Thymus (tissue), 11 donors: ENCODE measurements around the gene VDR. TPM values are rescaled to one million over a fixed set of nuclear protein-coding genes. Genes with fewer than 3 reads are reported as not detected.
A peak's percentile ranks its signal among the peaks of the same experiment; 100 is the strongest.

Experiments used
- DNase-seq, 9 donors: peaks; one replicate each; pipeline ENCODE4 v3.0.0-alpha.2; 2013; ENCODE audit warnings: low spot score in 9 of 9, low read depth in 6 of 9, missing footprints in 1 of 9
- H3K27ac ChIP-seq, 2 donors: one replicate each; pipeline ENCODE4 v1.5.1; 2013; ENCODE audit warnings: control low read depth in 1 of 2, low read depth in 1 of 2, low read length in 1 of 2, mild to moderate bottlenecking in 1 of 2, moderate library complexity in 1 of 2
- H3K27me3 ChIP-seq, 2 donors: one replicate each; pipeline ENCODE4 v1.5.1; 2013; ENCODE audit warnings: low read length in 1 of 2; ENCODE audit not compliant: control insufficient read depth in 2 of 2, insufficient read depth in 1 of 2
- H3K36me3 ChIP-seq, 2 donors: one replicate each; pipeline ENCODE4 v1.5.1; 2013; ENCODE audit warnings: low read length in 1 of 2, mild to moderate bottlenecking in 1 of 2, moderate library complexity in 1 of 2; ENCODE audit not compliant: control insufficient read depth in 2 of 2, insufficient read depth in 2 of 2
- H3K4me1 ChIP-seq, 2 donors: one replicate each; pipeline ENCODE4 v1.5.1; 2013; ENCODE audit warnings: low read length in 2 of 2; ENCODE audit not compliant: control insufficient read depth in 2 of 2, insufficient read depth in 2 of 2
- H3K4me3 ChIP-seq, 2 donors: one replicate each; pipeline ENCODE4 v1.5.1; 2013; ENCODE audit warnings: low read length in 2 of 2, control low read depth in 1 of 2, mild to moderate bottlenecking in 1 of 2
- H3K9me3 ChIP-seq, 2 donors: one replicate each; pipeline ENCODE4 v1.5.1; 2013; ENCODE audit warnings: low read length in 1 of 2, mild to moderate bottlenecking in 1 of 2; ENCODE audit not compliant: control insufficient read depth in 2 of 2, insufficient read depth in 1 of 2
- WGBS: extraction: QIAGEN DNeasy Blood & Tissue Kit; methylation state at CpG from one replicate; pipeline ENCODE4 v1.1.7; 2013; 5-methylcytosine and 5-hydroxymethylcytosine counted together
- polyA plus RNA-seq: library from polyadenylated mRNA; stranded (reverse); fragments of 200-250 nt; gene quantifications from one replicate; pipeline ENCODE4 v1.2.3, GENCODE V29; 2013
- total RNA-seq: library from RNA; stranded (reverse); fragments of 120-200 nt; gene quantifications from one replicate; pipeline ENCODE4 v1.2.4, GENCODE V29; 2013
- donor health status: healthy.

The VDR gene
- total and polyA plus RNA-seq, 2 donors: 1.5 to 3.8 TPM

- WGBS: 44% methylated on average over 17 of the region's 17 CpGs
- H3K4me1 ChIP-seq: peaks cover 54 to 62% of the 10 kb centered on the region in 2 donors
- H3K4me3 ChIP-seq: no peak overlapping the region
- no peaks in the 10 kb centered on the region for H3K9me3 ChIP-seq
- H3K27me3 ChIP-seq: no peaks in the 10 kb centered on the region
- DNase-seq: peak in 3 of 9 donors; percentile 46 to 69 (median 61)
- peaks cover 96 to 99% of the 10 kb centered on the region in 2 donors for H3K36me3 ChIP-seq
- peak overlapping the region; percentile 53 to 79 for H3K27ac ChIP-seq
Observed at GRCh38 chr12:47798382-47798948, 106.3 kb downstream of the VDR start.

- Histone ChIP-seq H3K27me3 (no peaks in the 10 kb centered on the region), H3K4me1 (peaks cover 44 to 52% of the 10 kb centered on the region in 2 donors), H3K4me3 (no peak overlapping the region), H3K36me3 (peaks cover 94 to 99% of the 10 kb centered on the region in 2 donors), H3K9me3 (no peaks in the 10 kb centered on the region), H3K27ac (peak overlapping the region; percentile 25 to 79)
- WGBS: 82% methylated on average over 10 of the region's 10 CpGs
- DNase-seq: peak in 3 of 9 donors; percentile 51 to 69 (median 52)
Observed at GRCh38 chr12:47797441-47797840, 107.4 kb downstream of the VDR start.

- Histone ChIP-seq H3K27ac (no peak overlapping the region), H3K9me3 (no peaks in the 10 kb centered on the region), H3K4me3 (no peak overlapping the region), H3K27me3 (no peaks in the 10 kb centered on the region), H3K4me1 (peaks cover 31 to 37% of the 10 kb centered on the region in 2 donors), H3K36me3 (peaks cover 95 to 99% of the 10 kb centered on the region in 2 donors)
- DNase-seq: no peak
- 98% methylated on average over 22 of the region's 22 CpGs for WGBS
Observed at GRCh38 chr12:47795814-47796411, 108.9 kb downstream of the VDR start.

GRCh38 chr12:47795121-47795813, 109.5 kb downstream of the VDR start:
- no peak overlapping the region for H3K4me3 ChIP-seq
- no peak overlapping the region for H3K27ac ChIP-seq
- H3K9me3 ChIP-seq: no peaks in the 10 kb centered on the region
- peaks cover 24 to 30% of the 10 kb centered on the region in 2 donors for H3K4me1 ChIP-seq
- H3K36me3 ChIP-seq: peaks cover 95 to 99% of the 10 kb centered on the region in 2 donors
- H3K27me3 ChIP-seq: no peaks in the 10 kb centered on the region
- WGBS: 98% methylated on average over 21 of the region's 21 CpGs
- no peak for DNase-seq

GRCh38 chr12:47794679-47795078, 110.1 kb downstream of the VDR start:
- no peak for DNase-seq
- H3K9me3 ChIP-seq: no peaks in the 10 kb centered on the region
- 97% methylated on average over 9 of the region's 9 CpGs for WGBS
- peaks cover 96 to 99% of the 10 kb centered on the region in 2 donors for H3K36me3 ChIP-seq
- H3K4me1 ChIP-seq: peaks cover 18 to 24% of the 10 kb centered on the region in 2 donors
- H3K4me3 ChIP-seq: no peak overlapping the region
- no peak overlapping the region for H3K27ac ChIP-seq
- H3K27me3 ChIP-seq: no peaks in the 10 kb centered on the region

- Histone ChIP-seq H3K27ac (no peak overlapping the region), H3K27me3 (no peaks in the 10 kb centered on the region), H3K4me1 (peaks cover 4 to 9% of the 10 kb centered on the region in 2 donors), H3K9me3 (no peaks in the 10 kb centered on the region), H3K4me3 (no peak overlapping the region), H3K36me3 (peaks cover 98 to 99% of the 10 kb centered on the region in 2 donors)
- 96% methylated on average over 15 of the region's 15 CpGs for WGBS
- DNase-seq: no peak
Observed at GRCh38 chr12:47793015-47793681, 111.6 kb downstream of the VDR start.

GRCh38 chr12:47791874-47792273, 112.9 kb downstream of the VDR start:
- no peak for DNase-seq
- no peak overlapping the region for H3K4me3 ChIP-seq
- H3K9me3 ChIP-seq: no peaks in the 10 kb centered on the region
- H3K27me3 ChIP-seq: no peaks in the 10 kb centered on the region
- WGBS: 98% methylated on average over 16 of the region's 16 CpGs
- no peak overlapping the region for H3K27ac ChIP-seq
- peaks cover 98 to 99% of the 10 kb centered on the region in 2 donors for H3K36me3 ChIP-seq
- peaks cover 0 to 3% of the 10 kb centered on the region in 2 donors for H3K4me1 ChIP-seq
